ENCODE data around the gene PCSK2.
A peak's percentile ranks its signal among the peaks of the same experiment; 100 is the strongest.
"Not testable (repeated sequence)": the region's sequence is repeated elsewhere in the genome, so short reads cannot be mapped to it uniquely, and the experiment has no call there.

Gene PCSK2

DNA sequence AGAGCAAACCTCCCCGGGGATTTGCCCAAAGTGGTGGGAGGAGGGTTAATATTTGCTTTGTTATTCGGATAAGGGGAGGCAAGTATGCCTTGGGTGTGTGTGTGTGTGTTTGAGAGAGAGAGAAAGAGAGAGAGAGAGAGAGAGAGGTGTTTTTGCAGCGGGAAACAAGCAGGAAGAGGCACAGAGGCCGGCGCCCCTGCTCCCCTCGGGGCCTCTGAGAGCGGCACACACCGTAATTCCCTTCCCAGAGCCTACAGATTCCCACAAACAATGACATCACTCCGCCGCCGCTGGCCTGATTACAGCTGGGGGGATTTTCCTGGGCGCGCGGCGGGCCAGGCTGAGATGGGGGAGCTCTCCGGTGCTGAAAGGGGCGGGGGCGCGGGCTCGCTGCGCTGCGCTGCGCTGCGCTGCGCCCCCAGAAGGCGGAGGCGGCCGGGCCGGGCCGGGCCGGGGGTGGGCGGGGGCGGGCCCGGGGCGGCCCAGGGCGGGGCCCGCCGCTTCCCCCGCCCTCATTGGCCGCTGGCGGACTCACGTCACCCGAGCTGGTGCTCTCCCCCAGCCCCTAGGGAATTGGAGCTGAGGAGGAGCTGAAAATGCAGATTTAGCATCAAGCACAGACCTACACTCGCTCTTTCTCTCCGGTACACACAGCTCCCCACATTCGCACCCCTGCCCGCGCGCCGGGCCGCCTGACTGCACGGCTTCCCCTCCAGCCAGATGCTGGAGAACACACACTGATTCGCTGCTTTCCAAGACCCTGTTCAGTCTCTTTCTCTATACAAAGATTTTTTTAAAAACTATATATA is at the start of gene PCSK2:
TSS of gene PCSK2 (plus strand) at position 631 of the 809 bp plus-strand sequence. CDS start 266 bp downstream, outside the sequence.
- DNase-seq, result peak; percentile 83

DNA sequence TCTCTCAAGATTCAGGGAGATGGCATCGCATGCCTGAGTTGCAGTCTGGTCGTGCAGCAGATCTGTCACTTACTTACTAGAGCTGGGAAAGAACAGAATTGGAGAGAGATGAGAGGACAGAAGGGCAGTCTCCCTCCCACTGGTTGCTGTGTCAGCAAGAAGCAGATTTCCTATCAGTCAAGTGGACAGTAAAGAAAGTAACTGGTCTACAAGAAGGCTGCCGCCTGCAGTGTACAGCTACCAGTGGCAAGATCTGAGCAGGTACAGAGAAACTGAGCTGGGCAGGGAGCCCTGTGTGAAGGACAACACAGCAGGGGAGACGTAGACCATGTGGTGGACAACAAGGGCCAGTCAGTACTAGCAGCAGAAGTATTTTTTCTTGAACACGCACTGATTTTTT is 49.5 kb upstream of the PCSK2 start:
- no peak for DNase-seq

DNA sequence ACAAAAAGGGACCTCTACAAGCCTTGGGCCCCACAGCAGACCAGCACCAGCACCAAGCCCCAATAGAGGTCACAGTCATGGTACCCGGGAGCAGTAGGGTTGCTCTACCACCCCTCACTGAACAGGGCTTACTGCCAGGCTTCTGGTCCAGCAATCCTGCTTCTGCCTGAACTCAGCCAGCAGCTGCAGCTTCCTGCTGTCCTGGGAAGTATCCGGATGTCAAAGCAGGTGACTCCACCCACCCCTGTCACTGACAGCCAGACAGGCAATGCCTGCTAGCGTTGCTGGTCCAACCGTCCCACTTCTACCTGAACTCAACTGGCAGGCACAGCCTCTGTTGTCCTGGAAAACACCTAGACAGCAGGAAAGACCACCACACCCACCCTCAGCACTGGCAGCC is 47.0 kb upstream of the PCSK2 start:
- no peak for DNase-seq

DNA sequence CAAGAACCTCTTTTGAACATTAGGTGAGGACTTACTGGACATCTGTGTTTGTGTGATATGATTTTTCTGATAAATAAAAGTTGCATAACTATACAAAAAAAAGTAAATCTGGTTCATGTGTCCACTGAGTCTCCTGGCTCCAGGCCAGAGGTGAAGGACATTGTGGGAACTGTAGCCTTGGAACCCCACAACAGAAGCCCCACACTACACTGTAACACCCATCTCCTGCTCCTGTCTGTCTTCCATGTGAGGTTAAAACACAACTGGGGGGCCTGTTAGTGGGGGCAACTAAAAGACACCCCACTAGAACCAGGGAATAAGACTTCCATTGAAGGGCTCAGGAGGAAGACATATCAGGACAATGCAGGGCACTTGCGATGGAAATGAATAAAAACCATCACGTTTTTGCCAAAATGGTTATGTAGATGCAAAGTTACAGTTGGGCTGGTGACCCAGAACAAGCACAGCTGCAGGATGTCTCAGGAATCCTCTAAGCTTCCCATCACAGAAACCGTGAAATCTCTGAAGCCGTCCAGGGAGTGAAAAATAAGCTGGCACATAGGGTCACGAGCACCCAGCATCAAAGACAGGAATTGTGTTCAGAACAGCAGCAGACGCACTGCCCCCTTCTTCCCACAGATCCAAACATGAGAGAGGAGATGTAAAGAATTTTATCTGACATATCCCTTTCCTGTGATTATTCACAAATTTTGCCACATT is 36.7 kb upstream of the PCSK2 start:
- no peak for DNase-seq

- DNase-seq, result no peak
These were observed 29.8 kb upstream of the PCSK2 start for GRCh38 chr20:17197041-17197440.

DNA sequence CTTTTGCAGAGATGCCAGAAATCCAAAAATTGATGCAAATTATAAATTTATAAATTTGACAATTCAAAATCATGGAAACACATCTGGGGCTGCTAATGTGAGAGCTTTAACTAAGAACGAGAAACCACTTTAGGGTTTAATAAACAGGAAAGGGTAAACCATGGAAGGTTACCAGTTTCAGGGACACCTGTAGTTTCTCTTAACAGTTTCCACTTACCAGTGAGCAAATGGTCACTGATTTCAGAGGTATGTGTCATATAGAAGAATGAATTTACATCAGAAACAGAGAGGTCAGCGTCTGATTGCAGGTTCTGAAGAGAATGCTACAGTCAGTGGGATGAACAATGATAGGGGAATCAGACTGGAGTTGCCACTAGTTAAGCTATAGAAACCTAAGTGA is 24.8 kb upstream of the PCSK2 start:
- DNase-seq, result no peak

- no peak for DNase-seq
These were observed 24.2 kb upstream of the PCSK2 start for GRCh38 chr20:17202673-17203072.

DNA sequence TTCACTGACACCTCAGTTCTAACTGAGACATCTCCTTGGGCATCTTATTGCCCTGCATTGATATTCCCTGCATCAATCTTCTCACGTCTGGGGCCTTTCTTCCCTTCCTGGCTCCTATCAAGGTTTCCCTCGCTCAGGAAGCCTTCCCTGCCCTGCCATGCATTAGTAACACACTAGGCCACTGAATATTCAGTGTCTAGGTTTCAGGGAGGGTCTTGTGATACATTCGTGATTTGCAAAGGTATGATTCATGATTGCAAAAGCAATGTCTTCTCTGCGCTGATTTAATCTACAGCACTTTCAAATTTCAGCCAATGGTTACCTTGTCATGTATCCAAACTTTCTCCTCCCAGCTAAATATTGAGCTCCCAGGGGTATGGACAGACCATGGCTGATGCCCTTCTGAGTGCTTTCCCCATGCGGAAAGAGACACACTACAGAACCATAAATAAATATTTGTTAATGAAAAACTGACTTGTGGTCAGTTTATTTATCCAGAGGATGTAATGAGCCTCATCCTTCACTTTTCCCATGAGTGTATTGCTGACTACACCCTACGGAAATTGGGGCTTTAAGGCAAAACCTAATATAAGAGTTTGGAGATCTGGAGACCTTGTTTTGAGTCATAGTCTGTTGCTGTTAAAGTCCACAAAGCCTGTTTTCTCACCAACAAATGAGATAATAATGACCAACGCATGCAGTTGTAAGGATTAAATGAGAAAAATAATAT is 21.6 kb upstream of the PCSK2 start:
- no peak for DNase-seq

- DNase-seq, result no peak
These were observed 16.5 kb upstream of the PCSK2 start for GRCh38 chr20:17210387-17210786.

DNA sequence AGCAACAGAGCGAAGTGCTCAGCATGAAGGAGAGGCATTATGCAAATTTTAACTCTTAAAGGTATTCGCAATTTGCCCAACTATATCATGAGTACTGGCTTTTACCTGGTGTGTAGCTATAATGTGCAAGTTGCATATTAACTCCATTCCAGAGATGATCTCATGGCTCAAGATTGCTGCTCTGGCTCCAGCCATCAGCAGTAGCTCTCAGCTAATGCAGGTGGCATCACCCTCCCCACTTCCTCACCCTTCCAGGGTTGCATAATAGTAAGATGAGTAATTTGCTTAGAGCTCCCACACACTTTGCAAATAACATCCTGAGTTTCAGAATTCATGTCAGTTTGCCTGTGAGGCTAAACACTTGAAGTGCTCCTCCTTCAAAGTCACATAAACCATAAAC is 15.9 kb upstream of the PCSK2 start:
- DNase-seq, result no peak

GRCh38 chr20:17215167-17215566 is 11.7 kb upstream of the PCSK2 start:
- DNase-seq, result no peak

- not testable (repeated sequence) for DNase-seq
These were observed 7.0 kb upstream of the PCSK2 start for GRCh38 chr20:17219856-17220255.

- no peak for DNase-seq
These were observed 3.3 kb upstream of the PCSK2 start for GRCh38 chr20:17223553-17223952.

GRCh38 chr20:17225851-17226409 is 910 bp upstream of the PCSK2 start:
- DNase-seq, result peak; percentile 22

DNA sequence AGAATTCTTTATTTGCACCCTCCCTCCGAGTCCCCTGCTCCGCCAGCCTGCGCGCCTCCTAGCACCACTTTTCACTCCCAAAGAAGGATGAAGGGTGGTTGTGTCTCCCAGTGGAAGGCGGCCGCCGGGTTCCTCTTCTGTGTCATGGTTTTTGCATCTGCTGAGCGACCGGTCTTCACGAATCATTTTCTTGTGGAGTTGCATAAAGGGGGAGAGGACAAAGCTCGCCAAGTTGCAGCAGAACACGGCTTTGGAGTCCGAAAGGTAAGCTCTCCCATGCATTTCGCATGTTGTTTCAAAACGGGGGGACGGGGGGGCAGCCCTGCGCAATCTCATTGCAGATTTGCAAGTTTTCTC is 357 bp downstream of the PCSK2 start:
- DNase-seq, result no peak

DNA sequence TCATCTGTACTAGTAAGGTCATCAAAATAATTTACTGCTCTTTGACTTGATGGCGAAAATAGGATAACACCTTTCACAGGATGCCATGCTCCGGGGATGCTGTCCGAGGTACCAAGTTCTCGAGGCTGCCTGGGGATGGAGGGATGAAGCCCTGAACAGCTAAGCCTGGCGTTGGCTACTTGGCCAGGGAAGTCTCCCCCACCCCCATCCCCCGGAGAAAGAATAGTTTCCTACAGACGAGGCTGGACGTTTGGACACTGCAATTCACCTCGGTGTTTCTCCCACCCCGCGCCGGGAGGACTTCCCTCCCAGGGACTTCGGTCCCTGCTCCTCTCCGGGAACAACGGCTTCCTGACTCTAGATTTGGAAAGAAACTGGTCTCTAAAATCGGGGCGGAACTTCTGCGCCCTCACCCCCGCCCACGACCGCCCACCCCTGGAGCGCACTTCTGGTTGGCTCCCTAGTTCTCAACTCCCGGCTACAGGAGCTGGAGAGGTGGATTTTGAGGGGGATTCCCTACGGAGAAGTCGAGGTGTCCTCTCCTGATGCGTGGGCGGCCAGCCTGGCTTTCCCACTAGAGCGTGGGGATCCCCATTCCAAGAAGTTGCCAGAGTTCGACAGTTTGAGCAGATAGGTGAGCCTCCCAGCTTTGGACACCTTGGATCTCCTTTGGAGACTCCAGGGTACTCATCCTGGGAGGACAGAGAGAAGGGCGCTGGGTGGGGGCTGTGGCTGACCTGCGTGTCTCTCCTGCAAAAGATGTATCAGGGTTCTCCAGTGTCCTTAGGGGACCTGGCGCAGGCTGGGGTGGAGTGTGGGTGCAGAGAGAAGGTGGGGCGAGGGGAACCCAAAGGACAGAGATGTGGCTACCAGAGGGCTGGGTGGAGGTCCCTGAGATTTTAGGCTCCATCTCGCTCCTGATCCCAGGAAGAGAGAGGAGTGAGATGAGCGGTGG is 1.1 kb downstream of the PCSK2 start:
- DNase-seq, result peak; percentile 23

DNA sequence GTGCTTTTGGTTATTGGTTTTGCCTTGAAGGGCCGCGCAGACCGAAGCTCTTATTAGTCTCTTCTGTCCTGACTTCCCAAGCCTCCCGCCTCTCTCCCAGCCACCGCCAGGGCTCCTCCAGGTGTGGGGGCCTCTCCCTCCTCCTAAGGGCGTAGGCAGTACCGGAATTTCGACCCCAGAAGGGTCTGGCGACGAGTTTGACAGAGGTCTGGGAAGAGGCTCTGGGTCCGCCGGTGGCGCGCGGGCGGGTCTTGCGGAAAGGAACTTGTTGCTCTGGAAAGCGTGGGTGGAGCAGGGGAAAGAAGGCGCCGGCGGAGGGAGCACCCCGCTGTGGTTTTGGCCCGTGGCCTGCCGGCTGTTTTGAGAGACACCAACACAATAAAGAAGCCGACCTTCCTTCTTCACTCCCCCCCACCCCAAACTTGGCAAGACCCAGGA is 1.8 kb downstream of the PCSK2 start:
- peak; percentile 16 for DNase-seq

- DNase-seq, result no peak
These were observed 2.4 kb downstream of the PCSK2 start for GRCh38 chr20:17229256-17229655.

- no peak for DNase-seq
These were observed 6.8 kb downstream of the PCSK2 start for GRCh38 chr20:17233626-17234025.

- DNase-seq, result no peak
These were observed 9.9 kb downstream of the PCSK2 start for GRCh38 chr20:17236766-17237165.

- DNase-seq, result no peak
These were observed 21.4 kb downstream of the PCSK2 start for GRCh38 chr20:17248224-17248623.

GRCh38 chr20:17262786-17263185 is 35.9 kb downstream of the PCSK2 start:
- DNase-seq, result no peak

Data from femur (tissue), 1 donor.